ENCODE measurements around the gene TNFRSF1B. TPM values are rescaled to one million over a fixed set of nuclear protein-coding genes. Genes with fewer than 3 reads are reported as not detected.

The TNFRSF1B gene
- total and polyA plus RNA-seq, 2 experiments from 2014 or later = 0.91 to 4.1 TPM

- TF ChIP-seq, protein P1, sequence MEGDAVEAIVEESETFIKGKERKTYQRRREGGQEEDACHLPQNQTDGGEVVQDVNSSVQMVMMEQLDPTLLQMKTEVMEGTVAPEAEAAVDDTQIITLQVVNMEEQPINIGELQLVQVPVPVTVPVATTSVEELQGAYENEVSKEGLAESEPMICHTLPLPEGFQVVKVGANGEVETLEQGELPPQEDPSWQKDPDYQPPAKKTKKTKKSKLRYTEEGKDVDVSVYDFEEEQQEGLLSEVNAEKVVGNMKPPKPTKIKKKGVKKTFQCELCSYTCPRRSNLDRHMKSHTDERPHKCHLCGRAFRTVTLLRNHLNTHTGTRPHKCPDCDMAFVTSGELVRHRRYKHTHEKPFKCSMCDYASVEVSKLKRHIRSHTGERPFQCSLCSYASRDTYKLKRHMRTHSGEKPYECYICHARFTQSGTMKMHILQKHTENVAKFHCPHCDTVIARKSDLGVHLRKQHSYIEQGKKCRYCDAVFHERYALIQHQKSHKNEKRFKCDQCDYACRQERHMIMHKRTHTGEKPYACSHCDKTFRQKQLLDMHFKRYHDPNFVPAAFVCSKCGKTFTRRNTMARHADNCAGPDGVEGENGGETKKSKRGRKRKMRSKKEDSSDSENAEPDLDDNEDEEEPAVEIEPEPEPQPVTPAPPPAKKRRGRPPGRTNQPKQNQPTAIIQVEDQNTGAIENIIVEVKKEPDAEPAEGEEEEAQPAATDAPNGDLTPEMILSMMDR (conservative IDR thresholded peaks at IDR 0.05; ENCODE audit: low read depth in 2 of 2) = no peak
- no peak for TF ChIP-seq NANOG (IDR thresholded peaks at IDR 0.05; ENCODE audit: borderline replicate concordance)
Observed at GRCh38 chr1:12180315-12180714, 13.5 kb downstream of the TNFRSF1B start (continued).

DNA sequence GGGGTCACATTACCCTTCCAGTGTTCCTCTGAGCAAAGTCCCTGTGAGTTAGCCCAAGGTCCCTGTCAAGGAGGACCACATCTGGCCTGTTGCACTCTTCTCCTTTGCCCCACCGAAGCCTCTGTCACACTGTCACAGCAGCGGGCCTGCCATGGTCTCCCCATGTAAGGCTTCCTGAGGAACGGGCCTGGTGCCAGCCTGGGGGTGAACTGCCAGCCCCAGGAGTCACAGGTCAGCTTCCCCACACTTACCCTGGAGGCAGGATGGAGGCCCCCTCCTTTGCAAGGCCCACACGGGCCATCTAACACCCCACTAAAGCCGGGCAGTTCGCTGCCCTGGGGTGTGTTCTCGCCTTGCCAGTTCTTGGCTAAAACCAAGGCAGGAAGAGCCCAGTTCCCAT is 14.1 kb downstream of the TNFRSF1B start:
- Mint-ChIP-seq H3K9me3 (peaks cover 15% of the 10 kb centered on the region), H3K27ac (no peak overlapping the region), H3K36me3 (ENCODE audit: low read depth) (peaks cover 11% of the 10 kb centered on the region), H3K27me3 (ENCODE audit: insufficient read depth, low read depth, poor library complexity) (peaks cover 18% of the 10 kb centered on the region), H3K4me3 (no peak overlapping the region), H3K4me1 (peaks cover 20% of the 10 kb centered on the region)
- no peaks in the 10 kb centered on the region for H3F3A ChIP-seq (replicated peaks; ENCODE audit: low read depth)
- H3K9me2 ChIP-seq (ENCODE audit: insufficient read depth) = no peaks in the 10 kb centered on the region
- no peaks in the 10 kb centered on the region for H4K20me1 ChIP-seq (replicated peaks; ENCODE audit: insufficient read depth)
- no peak overlapping the region for H3K4me2 ChIP-seq
- no peak overlapping the region for H3K4me3 ChIP-seq
- peaks cover 15% of the 10 kb centered on the region for H3K4me1 ChIP-seq (ENCODE audit: insufficient read depth)
- no peaks in the 10 kb centered on the region for H3K79me2 ChIP-seq (replicated peaks; ENCODE audit: insufficient read depth)
- no peaks in the 10 kb centered on the region for H3K36me3 ChIP-seq (ENCODE audit: insufficient read depth)
- no peak overlapping the region for H2AFZ ChIP-seq
- no peaks in the 10 kb centered on the region for H3K27me3 ChIP-seq (ENCODE audit: insufficient read depth)
- ATAC-seq (no peak), DNase-seq (ENCODE audit: low spot score) (no peak)
- H3K27ac ChIP-seq (ENCODE audit: low read depth) = no peak overlapping the region
- TF ChIP-seq EZH2phosphoT487 (IDR thresholded peaks at IDR 0.05; ENCODE audit: unreplicated experiment) (no peak), STAT1 (IDR thresholded peaks at IDR 0.05; ENCODE audit: unreplicated experiment) (no peak), JUNB (IDR thresholded peaks at IDR 0.05; ENCODE audit: unreplicated experiment) (no peak), ZNF114 (CRISPR knock-in tag; IDR thresholded peaks at IDR 0.05) (no peak), ZNF331 (CRISPR knock-in tag; IDR thresholded peaks at IDR 0.05; ENCODE audit: low read depth) (no peak), ZNF462 (CRISPR knock-in tag; IDR thresholded peaks at IDR 0.05) (no peak), NANOG (IDR thresholded peaks at IDR 0.05; ENCODE audit: borderline replicate concordance) (no peak), EZH2 (IDR thresholded peaks at IDR 0.05; ENCODE audit: low read depth, unreplicated experiment) (no peak)
- TF ChIP-seq, protein P2, sequence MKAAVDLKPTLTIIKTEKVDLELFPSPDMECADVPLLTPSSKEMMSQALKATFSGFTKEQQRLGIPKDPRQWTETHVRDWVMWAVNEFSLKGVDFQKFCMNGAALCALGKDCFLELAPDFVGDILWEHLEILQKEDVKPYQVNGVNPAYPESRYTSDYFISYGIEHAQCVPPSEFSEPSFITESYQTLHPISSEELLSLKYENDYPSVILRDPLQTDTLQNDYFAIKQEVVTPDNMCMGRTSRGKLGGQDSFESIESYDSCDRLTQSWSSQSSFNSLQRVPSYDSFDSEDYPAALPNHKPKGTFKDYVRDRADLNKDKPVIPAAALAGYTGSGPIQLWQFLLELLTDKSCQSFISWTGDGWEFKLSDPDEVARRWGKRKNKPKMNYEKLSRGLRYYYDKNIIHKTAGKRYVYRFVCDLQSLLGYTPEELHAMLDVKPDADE (IDR thresholded peaks at IDR 0.05) = no peak
- TF ChIP-seq, protein P1 (conservative IDR thresholded peaks at IDR 0.05; ENCODE audit: low read depth in 2 of 2) = no peak

All from GM23338 (cell line).